Measurements from ENCODE around the gene BRME1. TPM values are rescaled to one million over a fixed set of nuclear protein-coding genes. Genes with fewer than 3 reads are reported as not detected.

BRME1 gene
- total RNA-seq, 1 donor from 2014 or later = 0.68 TPM

GRCh38 chr19:13848798-13849676 lies 56.9 kb downstream of the BRME1 start:
- no peak overlapping the region for H3K4me3 Mint-ChIP-seq (ENCODE audit: unreplicated experiment)
- Histone ChIP-seq H3K9ac (ENCODE audit: low read length) (peak overlapping the region; percentile 21), H3K4me3 (ENCODE audit: insufficient read depth, low read depth, low read length) (no peak overlapping the region), H3K4me2 (ENCODE audit: low read length) (no peak overlapping the region), H3K79me2 (ENCODE audit: insufficient read depth, low read length) (peaks cover 2% of the 10 kb centered on the region), H3K27ac (ENCODE audit: low read depth, low read length) (peak overlapping the region; percentile 100), H3K27me3 (ENCODE audit: insufficient read depth, low read length) (no peaks in the 10 kb centered on the region), H2AFZ (ENCODE audit: low read depth, low read length) (no peak overlapping the region), H4K20me1 (ENCODE audit: insufficient read depth, low read length) (no peaks in the 10 kb centered on the region), H3K9me3 (ENCODE audit: insufficient read depth, low read depth, low read length) (no peaks in the 10 kb centered on the region), H3K4me1 (ENCODE audit: insufficient read depth, low read length) (peaks cover 64% of the 10 kb centered on the region), H3K36me3 (ENCODE audit: insufficient read depth, low read length) (no peaks in the 10 kb centered on the region)
- no peaks in the 10 kb centered on the region for H3K36me3 Mint-ChIP-seq (ENCODE audit: low read depth, unreplicated experiment)
- DNase-seq (ENCODE audit: low read depth) (no peak), FAIRE-seq (no peak)
- no peaks in the 10 kb centered on the region for H3K27me3 Mint-ChIP-seq (ENCODE audit: low read depth, unreplicated experiment)
- H3K9me3 Mint-ChIP-seq (ENCODE audit: unreplicated experiment) = no peaks in the 10 kb centered on the region
- peaks cover 24% of the 10 kb centered on the region for H3K4me1 Mint-ChIP-seq (ENCODE audit: low read depth, unreplicated experiment)
- no peak for TF ChIP-seq EZH2 (IDR thresholded peaks at IDR 0.05; ENCODE audit: insufficient read depth, low read length)
- TF ChIP-seq, protein P1, sequence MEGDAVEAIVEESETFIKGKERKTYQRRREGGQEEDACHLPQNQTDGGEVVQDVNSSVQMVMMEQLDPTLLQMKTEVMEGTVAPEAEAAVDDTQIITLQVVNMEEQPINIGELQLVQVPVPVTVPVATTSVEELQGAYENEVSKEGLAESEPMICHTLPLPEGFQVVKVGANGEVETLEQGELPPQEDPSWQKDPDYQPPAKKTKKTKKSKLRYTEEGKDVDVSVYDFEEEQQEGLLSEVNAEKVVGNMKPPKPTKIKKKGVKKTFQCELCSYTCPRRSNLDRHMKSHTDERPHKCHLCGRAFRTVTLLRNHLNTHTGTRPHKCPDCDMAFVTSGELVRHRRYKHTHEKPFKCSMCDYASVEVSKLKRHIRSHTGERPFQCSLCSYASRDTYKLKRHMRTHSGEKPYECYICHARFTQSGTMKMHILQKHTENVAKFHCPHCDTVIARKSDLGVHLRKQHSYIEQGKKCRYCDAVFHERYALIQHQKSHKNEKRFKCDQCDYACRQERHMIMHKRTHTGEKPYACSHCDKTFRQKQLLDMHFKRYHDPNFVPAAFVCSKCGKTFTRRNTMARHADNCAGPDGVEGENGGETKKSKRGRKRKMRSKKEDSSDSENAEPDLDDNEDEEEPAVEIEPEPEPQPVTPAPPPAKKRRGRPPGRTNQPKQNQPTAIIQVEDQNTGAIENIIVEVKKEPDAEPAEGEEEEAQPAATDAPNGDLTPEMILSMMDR (IDR thresholded peaks at IDR 0.05; ENCODE audit: insufficient read depth, low read depth, low read length) = no peak
- peak overlapping the region; percentile 98 for H3K27ac Mint-ChIP-seq (ENCODE audit: unreplicated experiment)

DNA sequence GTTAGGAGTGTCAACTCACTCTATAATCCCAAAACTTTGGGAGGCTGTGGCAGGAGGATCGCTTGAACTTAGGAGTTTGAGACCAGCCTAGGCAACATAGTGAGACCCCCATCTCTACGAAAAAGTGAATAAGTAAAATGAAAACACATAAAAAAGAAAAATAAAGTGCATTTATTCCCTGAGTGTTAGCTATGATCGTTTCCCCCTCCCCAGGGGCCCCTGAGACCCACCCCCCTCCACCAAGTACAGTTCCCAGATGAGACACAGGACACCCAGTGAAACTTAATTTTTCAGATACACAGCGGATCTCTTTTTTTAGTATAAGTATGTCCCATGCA lies 57.6 kb downstream of the BRME1 start:
- H3K9me3 ChIP-seq (ENCODE audit: insufficient read depth, low read depth, low read length) = no peaks in the 10 kb centered on the region
- H3K27ac Mint-ChIP-seq (ENCODE audit: unreplicated experiment) = peak overlapping the region; percentile 98
- no peaks in the 10 kb centered on the region for H3K9me3 Mint-ChIP-seq (ENCODE audit: unreplicated experiment)
- FAIRE-seq (no peak), DNase-seq (ENCODE audit: low read depth) (no peak)
- H3K4me3 Mint-ChIP-seq (ENCODE audit: unreplicated experiment) = peak overlapping the region; percentile 45
- H3K4me1 ChIP-seq (ENCODE audit: insufficient read depth, low read length) = peaks cover 67% of the 10 kb centered on the region
- peaks cover 25% of the 10 kb centered on the region for H3K4me1 Mint-ChIP-seq (ENCODE audit: low read depth, unreplicated experiment)
- no peaks in the 10 kb centered on the region for H3K27me3 ChIP-seq (ENCODE audit: insufficient read depth, low read length)
- TF ChIP-seq, protein P1 (IDR thresholded peaks at IDR 0.05; ENCODE audit: insufficient read depth, low read depth, low read length) = no peak
- no peak for TF ChIP-seq EZH2 (IDR thresholded peaks at IDR 0.05; ENCODE audit: insufficient read depth, low read length)
- H3K36me3 ChIP-seq (ENCODE audit: insufficient read depth, low read length) = no peaks in the 10 kb centered on the region
- H3K27ac ChIP-seq (ENCODE audit: low read depth, low read length) = peak overlapping the region; percentile 100
- H3K79me2 ChIP-seq (ENCODE audit: insufficient read depth, low read length) = peaks cover 10% of the 10 kb centered on the region
- H3K4me2 ChIP-seq (ENCODE audit: low read length) = peak overlapping the region; percentile 84
- H2AFZ ChIP-seq (ENCODE audit: low read depth, low read length) = no peak overlapping the region
- H3K36me3 Mint-ChIP-seq (ENCODE audit: low read depth, unreplicated experiment) = no peaks in the 10 kb centered on the region
- no peak overlapping the region for H3K4me3 ChIP-seq (ENCODE audit: insufficient read depth, low read depth, low read length)
- no peaks in the 10 kb centered on the region for H4K20me1 ChIP-seq (ENCODE audit: insufficient read depth, low read length)
- H3K9ac ChIP-seq (ENCODE audit: low read length) = peak overlapping the region; percentile 98
- no peaks in the 10 kb centered on the region for H3K27me3 Mint-ChIP-seq (ENCODE audit: low read depth, unreplicated experiment)
